ENCODE measurements around the gene RICTOR.

The RICTOR gene

DNA sequence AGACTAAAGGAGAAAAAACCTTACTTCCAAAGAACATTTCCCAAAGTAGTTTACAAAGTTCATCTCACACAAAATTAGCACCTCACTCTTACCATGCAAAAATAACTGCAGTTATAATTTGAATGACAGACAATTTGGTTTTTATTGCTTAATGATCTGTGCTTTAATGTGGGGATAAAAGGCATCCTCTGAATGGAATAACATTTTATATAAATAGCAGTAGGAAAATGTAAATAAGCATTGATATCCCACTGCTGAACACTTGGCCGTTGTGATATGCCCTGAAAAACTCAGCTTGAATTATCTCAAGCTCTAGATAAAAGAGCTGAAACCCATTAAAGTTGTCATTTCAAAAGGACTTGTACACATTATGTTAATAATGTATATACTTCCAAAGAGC, 135.2 kb downstream of the RICTOR start:
- CTCF ChIA-PET, result no interaction called here
- TF ChIP-seq FOXM1 (IDR thresholded peaks at IDR 0.05; ENCODE audit: borderline replicate concordance), result no peak
- TF ChIP-seq FOXK2 (IDR thresholded peaks at IDR 0.05), result no peak
- no peak for TF ChIP-seq BHLHE40 (IDR thresholded peaks at IDR 0.05; ENCODE audit: borderline replicate concordance)
- TF ChIP-seq HDGF (IDR thresholded peaks at IDR 0.05; ENCODE audit: borderline replicate concordance), result no peak
- no peak for TF ChIP-seq ARNT (IDR thresholded peaks at IDR 0.05)
- TF ChIP-seq ELF4 (IDR thresholded peaks at IDR 0.05), result no peak
- TF ChIP-seq CTBP1 (IDR thresholded peaks at IDR 0.05; ENCODE audit: borderline replicate concordance), result no peak
- TF ChIP-seq LEF1 (IDR thresholded peaks at IDR 0.05; ENCODE audit: borderline replicate concordance), result no peak
- no peak for TF ChIP-seq SUZ12 (IDR thresholded peaks at IDR 0.05)
- TF ChIP-seq NFRKB (IDR thresholded peaks at IDR 0.05), result no peak
- no peak for TF ChIP-seq SP1 (IDR thresholded peaks at IDR 0.05)
- no peak for TF ChIP-seq L3MBTL2 (conservative IDR thresholded peaks at IDR 0.05)
- TF ChIP-seq, protein P1, sequence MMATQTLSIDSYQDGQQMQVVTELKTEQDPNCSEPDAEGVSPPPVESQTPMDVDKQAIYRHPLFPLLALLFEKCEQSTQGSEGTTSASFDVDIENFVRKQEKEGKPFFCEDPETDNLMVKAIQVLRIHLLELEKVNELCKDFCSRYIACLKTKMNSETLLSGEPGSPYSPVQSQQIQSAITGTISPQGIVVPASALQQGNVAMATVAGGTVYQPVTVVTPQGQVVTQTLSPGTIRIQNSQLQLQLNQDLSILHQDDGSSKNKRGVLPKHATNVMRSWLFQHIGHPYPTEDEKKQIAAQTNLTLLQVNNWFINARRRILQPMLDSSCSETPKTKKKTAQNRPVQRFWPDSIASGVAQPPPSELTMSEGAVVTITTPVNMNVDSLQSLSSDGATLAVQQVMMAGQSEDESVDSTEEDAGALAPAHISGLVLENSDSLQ (IDR thresholded peaks at IDR 0.05), result no peak
- TF ChIP-seq ZNF384 (IDR thresholded peaks at IDR 0.05), result no peak
- no peak for TF ChIP-seq FOXA1 (IDR thresholded peaks at IDR 0.05)
- TF ChIP-seq TARDBP (IDR thresholded peaks at IDR 0.05), result no peak
- POLR2A ChIA-PET, result no interaction called here
- no peak for DNase-seq (ENCODE audit: extremely low spot score)

DNA sequence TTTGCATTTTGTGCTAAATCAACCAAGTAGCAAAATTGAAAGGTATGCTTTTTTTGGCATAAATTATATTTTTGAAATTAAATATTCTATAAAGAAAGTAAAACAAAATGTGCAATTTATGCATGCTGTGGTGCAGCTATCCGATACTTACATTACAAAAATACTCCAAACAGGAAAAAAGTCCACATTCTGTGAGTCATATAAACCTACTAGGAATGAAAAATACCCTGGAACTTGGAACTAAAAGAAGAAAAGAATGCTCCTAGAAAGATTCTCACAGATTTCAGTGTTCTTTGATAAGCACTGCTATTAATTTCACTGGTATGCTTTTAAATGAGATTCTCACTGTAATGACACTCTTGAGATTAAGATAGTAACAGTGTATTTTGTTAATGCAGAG, 135.8 kb downstream of the RICTOR start:
- ChIA-PET POLR2A (no interaction called here), CTCF (no interaction called here)
- DNase-seq (ENCODE audit: extremely low spot score), result no peak
- no peak for TF ChIP-seq TARDBP (IDR thresholded peaks at IDR 0.05)
- TF ChIP-seq FOXA1 (IDR thresholded peaks at IDR 0.05), result no peak
- TF ChIP-seq, protein P1 (IDR thresholded peaks at IDR 0.05), result no peak
- TF ChIP-seq SUZ12 (IDR thresholded peaks at IDR 0.05), result no peak
- TF ChIP-seq ZNF384 (IDR thresholded peaks at IDR 0.05), result no peak
- no peak for TF ChIP-seq NFRKB (IDR thresholded peaks at IDR 0.05)
- TF ChIP-seq HDGF (IDR thresholded peaks at IDR 0.05; ENCODE audit: borderline replicate concordance), result no peak
- no peak for TF ChIP-seq FOXK2 (IDR thresholded peaks at IDR 0.05)
- TF ChIP-seq CTBP1 (IDR thresholded peaks at IDR 0.05; ENCODE audit: borderline replicate concordance), result no peak
- no peak for TF ChIP-seq BHLHE40 (IDR thresholded peaks at IDR 0.05; ENCODE audit: borderline replicate concordance)

DNA sequence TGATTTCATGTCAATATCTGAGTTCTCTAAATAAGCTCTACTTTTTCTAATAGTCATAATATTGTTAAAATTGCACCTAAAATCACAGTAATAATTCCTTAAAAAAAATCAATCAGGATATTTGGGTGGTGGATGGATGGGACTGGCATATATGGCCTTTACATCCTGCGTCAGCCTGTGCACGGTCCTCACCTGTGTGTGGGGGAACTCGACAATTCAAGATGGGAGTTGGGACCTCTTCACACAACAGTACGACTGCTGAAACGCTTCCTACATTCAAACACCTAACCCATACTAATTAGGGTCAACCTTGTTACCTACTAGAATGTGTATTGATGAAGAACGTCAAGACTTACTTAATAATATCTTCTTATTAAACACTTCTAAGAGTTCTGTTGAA, 137.9 kb downstream of the RICTOR start:
- no peak for TF ChIP-seq FOXK2 (IDR thresholded peaks at IDR 0.05)
- no peak for TF ChIP-seq ELF4 (IDR thresholded peaks at IDR 0.05)
- TF ChIP-seq SUZ12 (IDR thresholded peaks at IDR 0.05), result no peak
- TF ChIP-seq L3MBTL2 (conservative IDR thresholded peaks at IDR 0.05), result no peak
- no peak for TF ChIP-seq NFRKB (IDR thresholded peaks at IDR 0.05)
- TF ChIP-seq FOXM1 (IDR thresholded peaks at IDR 0.05; ENCODE audit: borderline replicate concordance), result no peak
- TF ChIP-seq, protein P1 (IDR thresholded peaks at IDR 0.05), result no peak
- TF ChIP-seq ZNF384 (IDR thresholded peaks at IDR 0.05), result no peak
- no peak for TF ChIP-seq HDGF (IDR thresholded peaks at IDR 0.05; ENCODE audit: borderline replicate concordance)
- no peak for TF ChIP-seq SP1 (IDR thresholded peaks at IDR 0.05)
- no peak for TF ChIP-seq CTBP1 (IDR thresholded peaks at IDR 0.05; ENCODE audit: borderline replicate concordance)
- TF ChIP-seq ARNT (IDR thresholded peaks at IDR 0.05), result no peak
- no peak for TF ChIP-seq BHLHE40 (IDR thresholded peaks at IDR 0.05; ENCODE audit: borderline replicate concordance)
- POLR2A ChIA-PET, result no interaction called here
- DNase-seq (ENCODE audit: extremely low spot score), result no peak
- CTCF ChIA-PET, result interaction anchor here (1.1 kb wide), 1 partner anchor 14 kb away, joined by 3 read pairs; no protein-coding TSS in a partner anchor

DNA sequence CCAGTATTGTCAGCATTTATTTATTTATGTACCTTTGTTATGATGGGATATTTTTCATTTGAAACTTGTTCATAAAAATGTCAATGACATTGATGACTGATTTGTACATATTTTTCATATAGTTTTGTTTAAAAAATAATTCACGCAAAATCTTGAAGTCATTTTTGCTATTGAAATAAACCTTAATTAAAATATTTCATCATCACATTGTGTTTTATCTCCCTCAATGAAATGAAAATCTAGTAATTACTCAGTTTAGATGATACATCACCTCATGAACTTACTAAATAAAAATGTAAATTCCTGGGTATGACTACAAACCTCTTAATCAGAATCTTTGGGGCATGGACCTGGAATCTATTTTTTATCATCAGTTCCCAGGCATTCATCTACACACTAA, 138.8 kb downstream of the RICTOR start:
- TF ChIP-seq CTBP1 (IDR thresholded peaks at IDR 0.05; ENCODE audit: borderline replicate concordance) (no peak), SUZ12 (IDR thresholded peaks at IDR 0.05) (no peak), SP1 (IDR thresholded peaks at IDR 0.05) (no peak), ZNF384 (IDR thresholded peaks at IDR 0.05) (no peak), HDGF (IDR thresholded peaks at IDR 0.05; ENCODE audit: borderline replicate concordance) (no peak), ELF4 (IDR thresholded peaks at IDR 0.05) (no peak), LEF1 (IDR thresholded peaks at IDR 0.05; ENCODE audit: borderline replicate concordance) (no peak), FOXA1 (IDR thresholded peaks at IDR 0.05) (no peak), L3MBTL2 (conservative IDR thresholded peaks at IDR 0.05) (no peak), FOXK2 (IDR thresholded peaks at IDR 0.05) (no peak), FOXM1 (IDR thresholded peaks at IDR 0.05; ENCODE audit: borderline replicate concordance) (no peak), ARNT (IDR thresholded peaks at IDR 0.05) (no peak), TARDBP (IDR thresholded peaks at IDR 0.05) (no peak), BHLHE40 (IDR thresholded peaks at IDR 0.05; ENCODE audit: borderline replicate concordance) (no peak), NFRKB (IDR thresholded peaks at IDR 0.05) (no peak)
- TF ChIP-seq, protein P1 (IDR thresholded peaks at IDR 0.05), result no peak
- CTCF ChIA-PET, result no interaction called here
- no peak for DNase-seq (ENCODE audit: extremely low spot score)
- POLR2A ChIA-PET, result no interaction called here

DNA sequence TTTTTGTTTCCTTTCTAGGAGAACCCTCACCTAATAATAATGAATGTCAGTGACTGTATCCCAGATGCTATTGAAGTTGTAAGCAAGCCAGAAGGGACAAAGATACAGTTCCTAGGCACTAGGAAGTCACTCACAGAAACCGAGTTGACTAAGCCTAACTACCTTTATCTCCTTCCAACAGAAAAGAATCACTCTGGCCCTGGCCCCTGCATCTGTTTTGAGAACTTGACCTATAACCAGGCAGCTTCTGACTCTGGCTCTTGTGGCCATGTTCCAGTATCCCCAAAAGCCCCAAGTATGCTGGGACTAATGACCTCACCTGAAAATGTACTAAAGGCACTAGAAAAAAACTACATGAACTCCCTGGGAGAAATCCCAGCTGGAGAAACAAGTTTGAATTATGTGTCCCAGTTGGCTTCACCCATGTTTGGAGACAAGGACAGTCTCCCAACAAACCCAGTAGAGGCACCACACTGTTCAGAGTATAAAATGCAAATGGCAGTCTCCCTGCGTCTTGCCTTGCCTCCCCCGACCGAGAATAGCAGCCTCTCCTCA, 141.3 kb downstream of the RICTOR start:
- no peak for DNase-seq (ENCODE audit: extremely low spot score)
- CTCF ChIA-PET, result no interaction called here
- POLR2A ChIA-PET, result no interaction called here
- TF ChIP-seq SP1 (IDR thresholded peaks at IDR 0.05) (no peak), ARNT (IDR thresholded peaks at IDR 0.05) (no peak), FOXA1 (IDR thresholded peaks at IDR 0.05) (no peak)
- TF ChIP-seq, protein P1 (IDR thresholded peaks at IDR 0.05), result no peak

Data from HEK293T (cell line).